GM12892 (cell line): Measurements from ENCODE around the gene LYSMD2.

Source experiments
- POLR2A ChIP-seq: IDR thresholded peaks from 2 replicates; pipeline ENCODE4 v1.6.1; 2011; ENCODE audit warnings: low read depth, low read length, control low read depth
- POLR2AphosphoS5 ChIP-seq: IDR thresholded peaks from 2 replicates; pipeline ENCODE4 v1.6.1; 2011; ENCODE audit warnings: low read depth, low read length, control low read depth
- TAF1 ChIP-seq: IDR thresholded peaks from 2 replicates; pipeline ENCODE4 v1.6.1; 2011; ENCODE audit warnings: low read depth, mild to moderate bottlenecking, control low read depth, low read length, borderline replicate concordance

DNA sequence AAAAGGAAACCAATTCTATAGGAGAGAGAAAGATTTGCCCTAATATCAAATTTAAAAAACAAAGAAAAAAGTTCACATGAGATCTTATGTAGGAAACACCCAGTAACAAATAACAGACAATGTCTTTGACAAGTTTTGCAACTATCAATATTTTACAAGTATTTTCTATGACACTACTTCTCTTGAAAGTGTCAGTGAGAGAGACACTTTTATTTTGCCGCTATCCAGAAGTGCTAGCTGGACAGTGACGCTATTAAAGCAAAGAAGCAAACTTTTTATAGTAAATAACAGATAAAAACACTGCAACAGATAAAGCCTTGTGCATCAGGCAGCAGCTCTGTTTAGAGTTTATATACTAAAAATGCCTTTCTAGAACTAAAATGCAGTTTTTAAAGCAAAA, 13.3 kb downstream of the LYSMD2 start:
- no peak for TF ChIP-seq POLR2A
- TF ChIP-seq POLR2AphosphoS5, result no peak
- TF ChIP-seq TAF1, result no peak
